H1 (cell line): ENCODE measurements around the gene C12orf75. TPM values are rescaled to one million over a fixed set of nuclear protein-coding genes. Genes with fewer than 3 reads are reported as not detected.

Source experiments
- BACH1 ChIP-seq: IDR thresholded peaks from 2 replicates; pipeline ENCODE4 v1.6.1; 2012; ENCODE audit warnings: low read length, improper control_type of control experiment
- EZH2 ChIP-seq: fragments of 200-600 bp; sonication (generic); IDR thresholded peaks from 2 replicates; pipeline ENCODE4 v1.7.1; 2012; ENCODE audit warnings: low read depth, mild to moderate bottlenecking, moderate library complexity, low read length, inconsistent platforms; ENCODE audit not compliant: severe bottlenecking
- RFX5 ChIP-seq: IDR thresholded peaks from 2 replicates; pipeline ENCODE4 v1.6.1; 2011; ENCODE audit warnings: low read depth, low read length, improper control_type of control experiment, borderline replicate concordance
- SAP30 ChIP-seq: fragments of 300-600 bp; sonication (generic); IDR thresholded peaks from 2 replicates; pipeline ENCODE4 v1.7.1; 2012; ENCODE audit warnings: low read length, moderate library complexity, mild to moderate bottlenecking, inconsistent platforms; ENCODE audit not compliant: insufficient read depth, insufficient replicate concordance
- SIRT6 ChIP-seq: IDR thresholded peaks from one replicate; pipeline ENCODE4 v1.7.1; 2012; ENCODE audit warnings: low read length, inconsistent platforms
- SRF ChIP-seq: IDR thresholded peaks from 2 replicates; pipeline ENCODE4 v1.6.1; 2011; ENCODE audit warnings: mild to moderate bottlenecking, low read depth, low read length, moderate library complexity
- TAF7 ChIP-seq: optimal IDR thresholded peaks from 2 replicates; pipeline ENCODE3; 2011; ENCODE audit warnings: low read depth, mild to moderate bottlenecking, inconsistent platforms, low read length, moderate library complexity, borderline replicate concordance
- polyA plus RNA-seq, 7 experiments: library from polyadenylated mRNA; depleted of rRNA in 3 of 7; stranded (reverse) in 5 of 7; unstranded in 2 of 7; fragments of >200 nt in 5 of 7; fragments of 200-250 nt in 2 of 7; gene quantifications; 1 replicate in 5 of 7; 2 replicates in 1 of 7; 4 replicates in 1 of 7; pipeline versions ENCODE4 v1.2.1 to v1.2.3, GENCODE V29; 2011 to 2013; ENCODE audit warnings: missing spikeins in 2 of 7, mixed read lengths in 2 of 7
- total RNA-seq: library from RNA; stranded (reverse); fragmentation: NEBNext Ultra II Directional; extraction: Animal tissue kit (Norgen Biotek cat#: 25700); gene quantifications from 2 replicates; pipeline ENCODE4 v1.2.1, GENCODE V29; 2021

Gene C12orf75
- total and polyA plus RNA-seq, 2 of the 8 experiments (the other 6 are each of a cell fraction or from before 2014, with no cell fraction given): 26.4 to 41.2 TPM

DNA sequence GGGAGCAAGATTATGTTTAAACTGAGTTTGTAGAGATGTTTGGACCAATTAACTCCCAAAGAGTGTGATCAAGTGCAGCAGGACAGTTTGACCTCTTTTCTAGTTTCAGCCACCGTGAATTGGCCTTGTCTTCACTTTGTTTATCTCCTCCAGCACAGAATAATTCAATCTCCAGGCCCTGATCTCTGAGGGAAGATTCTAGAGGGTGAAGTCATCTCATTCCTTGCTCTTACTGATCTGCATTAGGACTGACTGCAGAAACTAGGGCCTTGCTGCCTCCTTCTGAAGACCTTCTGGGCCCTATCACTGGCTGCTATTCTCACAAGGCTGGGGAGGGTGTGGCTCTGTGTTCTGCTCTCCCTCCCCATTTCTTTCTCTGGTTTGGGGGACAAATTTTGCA lies 29.4 kb downstream of the C12orf75 start (continued):
- TF ChIP-seq SIRT6: no peak
- no peak for TF ChIP-seq SAP30
- TF ChIP-seq EZH2: no peak
- no peak for TF ChIP-seq TAF7
- TF ChIP-seq BACH1: no peak
- TF ChIP-seq RFX5: no peak
- no peak for TF ChIP-seq SRF
